ENCODE data around the gene ABCB9. TPM values are rescaled to one million over a fixed set of nuclear protein-coding genes. Genes with fewer than 3 reads are reported as not detected.

Gene ABCB9
- polyA plus RNA-seq, 1 donor from 2014 or later, result 19.7 TPM

GRCh38 chr12:122917507-122918121, 48.6 kb downstream of the ABCB9 start:
- Histone ChIP-seq H3K79me2 (replicated peaks; ENCODE audit: insufficient read depth, low read length) (no peaks in the 10 kb centered on the region), H3K27ac (ENCODE audit: low read length) (no peak overlapping the region), H3K4me3 (ENCODE audit: low read length) (no peak overlapping the region), H3K9me3 (ENCODE audit: low read length) (no peaks in the 10 kb centered on the region), H3K36me3 (ENCODE audit: insufficient read depth, low read length) (no peaks in the 10 kb centered on the region), H2AFZ (ENCODE audit: low read depth, low read length) (no peak overlapping the region), H3K9ac (ENCODE audit: low read length) (no peak overlapping the region), H4K20me1 (ENCODE audit: insufficient read depth) (no peaks in the 10 kb centered on the region), H3K4me2 (ENCODE audit: low read length) (no peak overlapping the region), H3K27me3 (ENCODE audit: insufficient read depth, low read depth, low read length) (no peaks in the 10 kb centered on the region), H3K9me2 (ENCODE audit: insufficient read depth, low read length) (no peaks in the 10 kb centered on the region), H3F3A (ENCODE audit: insufficient read depth, low read length, poor library complexity, severe bottlenecking) (no peaks in the 10 kb centered on the region)
- TF ChIP-seq TAF1 (IDR thresholded peaks at IDR 0.05; ENCODE audit: low read depth) (no peak), RAD21 (conservative IDR thresholded peaks at IDR 0.05) (no peak), CTCF (IDR thresholded peaks at IDR 0.05; ENCODE audit: poor library complexity, severe bottlenecking) (no peak), POLR2AphosphoS5 (IDR thresholded peaks at IDR 0.05) (no peak)

GRCh38 chr12:122909442-122910288, 56.6 kb downstream of the ABCB9 start:
- Histone ChIP-seq H3K27me3 (ENCODE audit: insufficient read depth, low read depth, low read length) (no peaks in the 10 kb centered on the region), H3F3A (ENCODE audit: insufficient read depth, low read length, poor library complexity, severe bottlenecking) (no peaks in the 10 kb centered on the region), H3K4me3 (ENCODE audit: low read length) (no peak overlapping the region), H3K79me2 (replicated peaks; ENCODE audit: insufficient read depth, low read length) (no peaks in the 10 kb centered on the region), H3K4me2 (ENCODE audit: low read length) (no peak overlapping the region), H3K9me2 (ENCODE audit: insufficient read depth, low read length) (no peaks in the 10 kb centered on the region), H3K36me3 (ENCODE audit: insufficient read depth, low read length) (no peaks in the 10 kb centered on the region), H3K27ac (ENCODE audit: low read length) (no peak overlapping the region), H2AFZ (ENCODE audit: low read depth, low read length) (no peak overlapping the region), H4K20me1 (ENCODE audit: insufficient read depth) (no peaks in the 10 kb centered on the region), H3K9ac (ENCODE audit: low read length) (no peak overlapping the region), H3K9me3 (ENCODE audit: low read length) (no peaks in the 10 kb centered on the region)
- TF ChIP-seq RAD21 (conservative IDR thresholded peaks at IDR 0.05) (no peak), REST (IDR thresholded peaks at IDR 0.05; ENCODE audit: borderline replicate concordance) (no peak), POLR2AphosphoS5 (IDR thresholded peaks at IDR 0.05) (no peak), CTCF (IDR thresholded peaks at IDR 0.05; ENCODE audit: poor library complexity, severe bottlenecking) (no peak), EP300 (conservative IDR thresholded peaks at IDR 0.05; ENCODE audit: poor library complexity, severe bottlenecking) (no peak), MXI1 (conservative IDR thresholded peaks at IDR 0.05; ENCODE audit: poor library complexity, severe bottlenecking) (no peak), TAF1 (IDR thresholded peaks at IDR 0.05; ENCODE audit: low read depth) (no peak), SMC3 (conservative IDR thresholded peaks at IDR 0.05; ENCODE audit: poor library complexity) (no peak), EZH2 (IDR thresholded peaks at IDR 0.05; ENCODE audit: borderline replicate concordance, insufficient read depth, low read length, poor library complexity, severe bottlenecking) (no peak)
